Ascending aorta (tissue), 2 donors: ENCODE measurements around the gene GABRB1. TPM values are rescaled to one million over a fixed set of nuclear protein-coding genes. Genes with fewer than 3 reads are reported as not detected.

Experiments used
- DNase-seq, 2 donors: peaks; one replicate each; pipeline ENCODE4 v3.0.0-alpha.2; 2019; ENCODE audit warnings: low spot score in 2 of 2
- H3K27ac ChIP-seq, 2 donors: fragments of 200-600 bp; sonication (generic); one replicate each; pipeline ENCODE4 v1.5.1; 2016 to 2017; ENCODE audit warnings: mild to moderate bottlenecking in 1 of 2
- H3K27me3 ChIP-seq: fragments of 200-600 bp; sonication (generic); one replicate; pipeline ENCODE4 v1.5.1; 2017
- H3K36me3 ChIP-seq, 2 donors: fragments of 200-600 bp; sonication (generic); one replicate each; pipeline ENCODE4 v1.5.1; 2016
- H3K4me1 ChIP-seq, 2 donors: fragments of 200-600 bp; sonication (generic); one replicate each; pipeline ENCODE4 v1.5.1; 2016 to 2017; ENCODE audit warnings: mild to moderate bottlenecking in 1 of 2
- H3K4me3 ChIP-seq, 2 donors: fragments of 200-600 bp; sonication (generic); one replicate each; pipeline ENCODE4 v1.5.1; 2016 to 2017; ENCODE audit warnings: mild to moderate bottlenecking in 1 of 2
- H3K9me3 ChIP-seq, 2 donors: fragments of 200-600 bp; sonication (generic); one replicate each; pipeline ENCODE4 v1.5.1; 2016
- intact Hi-C: fragments of 100-400 bp; cut with DNase I; formaldehyde crosslinking; loops from one replicate; pipeline ENCODE4 v1.15.1; 2023
- total RNA-seq: library from RNA; depleted of rRNA; stranded (reverse); fragments of >200 nt; gene quantifications from one replicate; pipeline ENCODE4 v1.1.0, GENCODE V29; 2016
- TF ChIP-seq, protein P1 (sequence below), 3 experiments: fragments of 200-600 bp in 2 of 3; fragments of 450-650 bp in 1 of 3; sonication (generic) in 2 of 3; IDR thresholded peaks; one replicate each; pipeline ENCODE4 v1.5.1; 2016 to 2019; ENCODE audit warnings: antibody characterized with exemption in 3 of 3, mild to moderate bottlenecking in 1 of 3, moderate library complexity in 1 of 3

The GABRB1 gene
- total RNA-seq, 1 donor from 2014 or later: 0.53 TPM

GRCh38 chr4:47010912-47011446 lies 20.4 kb upstream of the GABRB1 start:
- intact Hi-C loops: no loop called here
- DNase-seq: no peak
- no peak overlapping the region for H3K27ac ChIP-seq
- no peaks in the 10 kb centered on the region for H3K27me3 ChIP-seq
- TF ChIP-seq, protein P1, sequence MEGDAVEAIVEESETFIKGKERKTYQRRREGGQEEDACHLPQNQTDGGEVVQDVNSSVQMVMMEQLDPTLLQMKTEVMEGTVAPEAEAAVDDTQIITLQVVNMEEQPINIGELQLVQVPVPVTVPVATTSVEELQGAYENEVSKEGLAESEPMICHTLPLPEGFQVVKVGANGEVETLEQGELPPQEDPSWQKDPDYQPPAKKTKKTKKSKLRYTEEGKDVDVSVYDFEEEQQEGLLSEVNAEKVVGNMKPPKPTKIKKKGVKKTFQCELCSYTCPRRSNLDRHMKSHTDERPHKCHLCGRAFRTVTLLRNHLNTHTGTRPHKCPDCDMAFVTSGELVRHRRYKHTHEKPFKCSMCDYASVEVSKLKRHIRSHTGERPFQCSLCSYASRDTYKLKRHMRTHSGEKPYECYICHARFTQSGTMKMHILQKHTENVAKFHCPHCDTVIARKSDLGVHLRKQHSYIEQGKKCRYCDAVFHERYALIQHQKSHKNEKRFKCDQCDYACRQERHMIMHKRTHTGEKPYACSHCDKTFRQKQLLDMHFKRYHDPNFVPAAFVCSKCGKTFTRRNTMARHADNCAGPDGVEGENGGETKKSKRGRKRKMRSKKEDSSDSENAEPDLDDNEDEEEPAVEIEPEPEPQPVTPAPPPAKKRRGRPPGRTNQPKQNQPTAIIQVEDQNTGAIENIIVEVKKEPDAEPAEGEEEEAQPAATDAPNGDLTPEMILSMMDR (IDR thresholded peaks at IDR 0.05): no peak
- no peaks in the 10 kb centered on the region for H3K36me3 ChIP-seq
- no peaks in the 10 kb centered on the region for H3K9me3 ChIP-seq
- no peak overlapping the region for H3K4me3 ChIP-seq
- H3K4me1 ChIP-seq: no peaks in the 10 kb centered on the region

DNA sequence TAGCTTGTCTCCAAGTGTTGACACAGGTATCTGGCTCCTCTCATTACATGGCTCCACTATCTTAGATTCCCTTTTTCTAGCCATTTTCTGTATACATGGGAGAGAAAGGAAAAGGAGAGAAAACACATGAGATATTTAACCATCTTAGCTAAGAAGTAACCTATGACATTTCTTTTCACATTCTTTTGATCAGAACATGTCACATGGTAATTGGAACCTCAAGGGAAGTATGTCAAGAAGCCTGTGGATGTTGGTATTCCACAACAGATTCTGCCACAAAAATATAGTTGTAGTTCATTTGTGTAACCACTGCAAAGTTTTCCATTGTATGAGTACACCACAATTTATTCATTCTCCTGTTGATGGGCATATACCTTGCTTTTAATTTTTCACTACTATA lies 18.7 kb upstream of the GABRB1 start:
- no peaks in the 10 kb centered on the region for H3K9me3 ChIP-seq
- H3K4me3 ChIP-seq: no peak overlapping the region
- TF ChIP-seq, protein P1 (IDR thresholded peaks at IDR 0.05): no peak
- no peak overlapping the region for H3K27ac ChIP-seq
- intact Hi-C loops: no loop called here
- no peaks in the 10 kb centered on the region for H3K27me3 ChIP-seq
- H3K36me3 ChIP-seq: no peaks in the 10 kb centered on the region
- DNase-seq: no peak
- no peaks in the 10 kb centered on the region for H3K4me1 ChIP-seq

GRCh38 chr4:47013373-47013772 lies 18.0 kb upstream of the GABRB1 start:
- intact Hi-C loops: no loop called here
- DNase-seq: no peak
- no peaks in the 10 kb centered on the region for H3K27me3 ChIP-seq
- no peaks in the 10 kb centered on the region for H3K9me3 ChIP-seq
- no peaks in the 10 kb centered on the region for H3K36me3 ChIP-seq
- no peak overlapping the region for H3K4me3 ChIP-seq
- H3K4me1 ChIP-seq: no peaks in the 10 kb centered on the region
- no peak overlapping the region for H3K27ac ChIP-seq
- TF ChIP-seq, protein P1 (IDR thresholded peaks at IDR 0.05): no peak

DNA sequence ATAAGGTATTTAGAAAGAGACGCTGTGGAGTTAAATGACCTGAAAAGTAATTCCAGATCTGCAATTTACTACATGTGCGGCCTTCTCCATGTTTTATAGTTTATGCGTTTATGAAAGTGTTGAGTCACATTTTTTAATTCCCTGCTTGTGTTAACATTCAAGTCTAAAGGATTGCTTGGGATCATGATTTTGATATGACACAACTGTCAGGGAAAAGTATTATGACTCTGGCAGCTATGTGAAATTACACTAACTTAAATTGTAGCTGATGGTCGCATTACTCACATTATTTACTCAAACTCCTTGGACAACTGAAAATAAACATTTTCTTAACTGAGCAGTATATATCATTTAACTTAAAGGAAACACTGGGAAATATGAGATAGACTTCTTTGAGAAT lies 14.3 kb upstream of the GABRB1 start:
- intact Hi-C loops: no loop called here
- no peaks in the 10 kb centered on the region for H3K27me3 ChIP-seq
- H3K36me3 ChIP-seq: no peaks in the 10 kb centered on the region
- no peak for DNase-seq
- no peak overlapping the region for H3K27ac ChIP-seq
- TF ChIP-seq, protein P1 (IDR thresholded peaks at IDR 0.05): no peak
- no peaks in the 10 kb centered on the region for H3K9me3 ChIP-seq
- no peak overlapping the region for H3K4me3 ChIP-seq
- H3K4me1 ChIP-seq: no peaks in the 10 kb centered on the region

- intact Hi-C loops: no loop called here
- H3K9me3 ChIP-seq: no peaks in the 10 kb centered on the region
- H3K36me3 ChIP-seq: no peaks in the 10 kb centered on the region
- DNase-seq: no peak
- H3K4me3 ChIP-seq: no peak overlapping the region
- TF ChIP-seq, protein P1 (IDR thresholded peaks at IDR 0.05): no peak
- no peaks in the 10 kb centered on the region for H3K27me3 ChIP-seq
- no peaks in the 10 kb centered on the region for H3K4me1 ChIP-seq
- H3K27ac ChIP-seq: no peak overlapping the region
These were observed 13.9 kb upstream of the GABRB1 start for GRCh38 chr4:47017494-47017893.
